MCF 10A (cell line): ENCODE measurements around the gene COQ8B. TPM values are rescaled to one million over a fixed set of nuclear protein-coding genes. Genes with fewer than 3 reads are reported as not detected.
A peak's percentile ranks its signal among the peaks of the same experiment; 100 is the strongest.

Experiments used
- BruUV-seq: library from RNA; stranded (reverse); fragments of 400-500 nt; replicated peaks from 2 replicates; lab custom pipeline; 2021; lab: Mats Ljungman, UMichigan
- CTCF ChIA-PET: fragments of 300-600 bp; sonication (Branson Sonifier 250); formaldehyde crosslinking; extraction: SDS; loops from one replicate; lab custom pipeline; 2021; ENCODE audit warnings: antibody characterized with exemption, inconsistent platforms; lab: Yijun Ruan, JAX
- POLR2A ChIA-PET: fragments of 300-600, 350-650 bp; sonication (Branson Sonifier 250); formaldehyde crosslinking; extraction: SDS; loops from one replicate; lab custom pipeline; 2020; ENCODE audit warnings: antibody characterized with exemption, inconsistent platforms; lab: Yijun Ruan, JAX
- DNase-seq: peaks from one replicate; pipeline ENCODE4 v3.0.0-alpha.2; 2018; ENCODE audit not compliant: unreplicated experiment
- H3K27ac Mint-ChIP-seq: one replicate; pipeline ENCODE4 v1.8.0; 2022; ENCODE audit warnings: mild to moderate bottlenecking, low read depth, mixed read lengths; ENCODE audit not compliant: unreplicated experiment
- H3K27me3 Mint-ChIP-seq: one replicate; pipeline ENCODE4 v1.8.0; 2022; ENCODE audit warnings: mixed read lengths; ENCODE audit not compliant: insufficient read depth, unreplicated experiment
- H3K36me3 Mint-ChIP-seq: one replicate; pipeline ENCODE4 v1.8.0; 2022; ENCODE audit warnings: mild to moderate bottlenecking, moderate library complexity, mixed read lengths; ENCODE audit not compliant: insufficient read depth, unreplicated experiment
- H3K4me1 Mint-ChIP-seq: one replicate; pipeline ENCODE4 v1.8.0; 2022; ENCODE audit warnings: mixed read lengths; ENCODE audit not compliant: insufficient read depth, unreplicated experiment
- H3K4me3 Mint-ChIP-seq: one replicate; pipeline ENCODE4 v1.8.0; 2022; ENCODE audit warnings: mild to moderate bottlenecking, moderate library complexity, mixed read lengths; ENCODE audit not compliant: unreplicated experiment
- H3K9me3 Mint-ChIP-seq: one replicate; pipeline ENCODE4 v1.8.0; 2022; ENCODE audit warnings: mixed read lengths; ENCODE audit not compliant: unreplicated experiment
- CTCF ChIP-seq: fragments of 200-600 bp; IDR thresholded peaks from one replicate; pipeline ENCODE4 v1.8.0; 2022; ENCODE audit warnings: antibody characterized with exemption, mild to moderate bottlenecking; ENCODE audit not compliant: unreplicated experiment
- intact Hi-C: fragments of 100-400 bp; cut with micrococcal nuclease; formaldehyde crosslinking; loops from 2 replicates; pipeline ENCODE4 v1.14.1; 2022
- total RNA-seq: library from RNA; stranded (reverse); gene quantifications from 2 replicates; pipeline ENCODE4 v1.2.3, GENCODE V29; 2022

Gene COQ8B
- total RNA-seq, 1 experiment from 2014 or later, result 46.7 TPM

GRCh38 chr19:40716031-40716481, 630 bp downstream of the COQ8B start:
- Mint-ChIP-seq H3K4me1 (peaks cover 38% of the 10 kb centered on the region), H3K27ac (peak overlapping the region; percentile 95), H3K36me3 (peaks cover 58% of the 10 kb centered on the region), H3K4me3 (peak overlapping the region; percentile 92), H3K9me3 (no peaks in the 10 kb centered on the region), H3K27me3 (no peaks in the 10 kb centered on the region)
- intact Hi-C loops, result loop anchor here (2.0 kb wide), 1 partner anchor 35 kb away; the partner anchor contains the start of genes ACTMAP and SNRPA
- CTCF ChIA-PET, result interaction anchor here (0.9 kb wide), 1 partner anchor 62 kb away, joined by 3 read pairs; the partner anchor contains the start of gene RAB4B
- peak; percentile 99 for DNase-seq
- no TSS peak for BruUV-seq
- TF ChIP-seq CTCF, result no peak
- POLR2A ChIA-PET, result interaction anchor here (0.7 to 2.4 kb wide), 32 partner anchors 8 to 1308 kb away, joined by 3 to 79 read pairs (median 6); partner anchors contain the start of genes ACTMAP, AXL, BLVRB and EGLN2

- no peak for TF ChIP-seq CTCF
- ChIA-PET CTCF (interaction anchor here (0.7 kb wide), 1 partner anchor 205 kb away, joined by 3 read pairs; no protein-coding TSS in a partner anchor), POLR2A (interaction anchor here (0.7 to 1.0 kb wide), 4 partner anchors 11 to 63 kb away, joined by 3 to 4 read pairs (median 4); partner anchors contain the start of genes NUMBL and RAB4B)
- Mint-ChIP-seq H3K27me3 (no peaks in the 10 kb centered on the region), H3K4me3 (peak overlapping the region; percentile 92), H3K4me1 (peaks cover 31% of the 10 kb centered on the region), H3K27ac (peak overlapping the region; percentile 95), H3K9me3 (no peaks in the 10 kb centered on the region), H3K36me3 (peaks cover 55% of the 10 kb centered on the region)
- intact Hi-C loops, result loop anchor here (1.0 kb wide), 2 partner anchors 24 to 48 kb away; partner anchors contain the start of gene NUMBL
- peak; percentile 95 for DNase-seq
- BruUV-seq, result no TSS peak
These were observed 2.0 kb downstream of the COQ8B start for GRCh38 chr19:40714441-40715299.

- H3K27me3 Mint-ChIP-seq, result no peaks in the 10 kb centered on the region
- BruUV-seq, result no TSS peak
- H3K36me3 Mint-ChIP-seq, result peaks cover 55% of the 10 kb centered on the region
- ChIA-PET CTCF (no interaction called here), POLR2A (interaction anchor here (0.7 to 1.1 kb wide), 5 partner anchors 12 to 64 kb away, joined by 3 to 4 read pairs (median 3); partner anchors contain the start of genes NUMBL and RAB4B)
- H3K4me1 Mint-ChIP-seq, result peaks cover 31% of the 10 kb centered on the region
- intact Hi-C loops, result no loop called here
- no peaks in the 10 kb centered on the region for H3K9me3 Mint-ChIP-seq
- H3K4me3 Mint-ChIP-seq, result peak overlapping the region; percentile 92
- peak overlapping the region; percentile 95 for H3K27ac Mint-ChIP-seq
- DNase-seq, result no peak
- no peak for TF ChIP-seq CTCF
These were observed 2.7 kb downstream of the COQ8B start for GRCh38 chr19:40713939-40714338.

- H3K36me3 Mint-ChIP-seq, result peaks cover 84% of the 10 kb centered on the region
- H3K27ac Mint-ChIP-seq, result no peak overlapping the region
- no peak for DNase-seq
- no TSS peak for BruUV-seq
- intact Hi-C loops, result no loop called here
- ChIA-PET POLR2A (interaction anchor here (0.9 to 1.3 kb wide), 5 partner anchors 10 to 41 kb away, joined by 3 to 4 read pairs (median 3); partner anchors contain the start of genes ACTMAP, NUMBL and SNRPA), CTCF (interaction anchor here (0.7 kb wide), 1 partner anchor 1170 kb away, joined by 3 read pairs; no protein-coding TSS in a partner anchor)
- no peaks in the 10 kb centered on the region for H3K9me3 Mint-ChIP-seq
- TF ChIP-seq CTCF, result no peak
- no peak overlapping the region for H3K4me3 Mint-ChIP-seq
- H3K27me3 Mint-ChIP-seq, result no peaks in the 10 kb centered on the region
- H3K4me1 Mint-ChIP-seq, result peaks cover 19% of the 10 kb centered on the region
These were observed 6.9 kb downstream of the COQ8B start for GRCh38 chr19:40709817-40710216.
